ENCODE measurements around the gene ANXA3.

DNA sequence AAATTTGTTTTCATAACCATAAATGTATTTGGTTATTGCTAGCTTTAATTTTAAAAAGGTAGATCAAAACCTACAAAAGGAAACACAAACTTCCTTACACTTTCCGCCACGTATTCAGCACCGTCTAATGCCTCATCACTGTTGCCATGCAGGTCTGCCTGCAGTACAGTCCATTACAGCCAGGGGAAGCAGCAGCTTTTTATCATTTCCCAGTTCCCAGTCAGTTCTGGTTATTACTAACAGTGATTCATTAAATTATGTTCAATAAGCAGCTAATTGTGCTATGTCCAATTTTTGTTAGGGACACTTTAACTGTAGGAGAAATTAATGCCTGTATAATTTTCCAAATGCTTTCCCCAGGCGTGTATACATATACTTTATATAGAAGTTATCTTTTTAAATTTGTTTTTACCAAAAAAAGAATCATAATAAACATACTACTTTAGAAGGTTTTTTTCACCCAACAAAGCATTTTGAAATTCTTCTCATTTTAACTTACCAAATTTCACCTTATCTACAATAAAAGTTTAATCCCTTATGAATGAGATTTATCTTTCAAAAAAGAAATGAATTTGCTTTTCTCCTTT, 93.3 kb downstream of the ANXA3 start:
- TF ChIP-seq CTCF (IDR thresholded peaks at IDR 0.05) (peak; percentile 91 to 99 (median 96)), POLR2A (IDR thresholded peaks at IDR 0.05) (no peak)

All from adrenal gland (tissue), 5 donors.